Small intestine (tissue), 7 donors: ENCODE data around the gene SORCS1. TPM values are rescaled to one million over a fixed set of nuclear protein-coding genes. Genes with fewer than 3 reads are reported as not detected.

Experiments used
- DNase-seq, 2 donors: peaks; one replicate each; pipeline versions ENCODE4 v3.0.0 to v3.0.0-alpha.2; 2013
- FAIRE-seq: peaks from 2 replicates; lab custom pipeline; 2012; peaks lifted over from hg19 to GRCh38; lab: Jason Lieb, UNC
- H3K27ac ChIP-seq, 3 donors: one replicate each; pipeline ENCODE4 v1.5.1; 2013; ENCODE audit warnings: low read length in 2 of 3, mild to moderate bottlenecking in 2 of 3, control low read depth in 1 of 3, inconsistent platforms in 1 of 3, low read depth in 1 of 3, moderate library complexity in 1 of 3
- H3K27me3 ChIP-seq, 3 donors: one replicate each; pipeline ENCODE4 v1.6.1; 2013; ENCODE audit warnings: low read length in 3 of 3, inconsistent platforms in 1 of 3; ENCODE audit not compliant: control insufficient read depth in 3 of 3, insufficient read depth in 3 of 3
- H3K36me3 ChIP-seq, 3 donors: one replicate each; pipeline ENCODE4 v1.6.1; 2013; ENCODE audit warnings: low read length in 3 of 3, inconsistent platforms in 1 of 3, low read depth in 1 of 3, mild to moderate bottlenecking in 1 of 3, moderate library complexity in 1 of 3; ENCODE audit not compliant: control insufficient read depth in 3 of 3, insufficient read depth in 2 of 3
- H3K4me1 ChIP-seq, 3 donors: one replicate each; pipeline ENCODE4 v1.6.1; 2013; ENCODE audit warnings: low read length in 2 of 3, inconsistent platforms in 1 of 3, low read depth in 1 of 3, mild to moderate bottlenecking in 1 of 3, moderate library complexity in 1 of 3; ENCODE audit not compliant: control insufficient read depth in 3 of 3, insufficient read depth in 2 of 3
- H3K4me3 ChIP-seq, 3 donors: one replicate each; pipeline ENCODE4 v1.5.1; 2013; ENCODE audit warnings: low read length in 3 of 3, control low read depth in 1 of 3, inconsistent platforms in 1 of 3, low read depth in 1 of 3, mild to moderate bottlenecking in 1 of 3, moderate library complexity in 1 of 3
- H3K9me3 ChIP-seq, 2 donors: one replicate each; pipeline ENCODE4 v1.6.1; 2013; ENCODE audit warnings: low read depth in 1 of 2, low read length in 1 of 2; ENCODE audit not compliant: control insufficient read depth in 2 of 2, insufficient read depth in 1 of 2
- WGBS, 3 donors: extraction: QIAGEN DNeasy Blood & Tissue Kit; methylation state at CpG; one replicate each; pipeline ENCODE4 v1.1.7; 2013; 5-methylcytosine and 5-hydroxymethylcytosine counted together
- polyA plus RNA-seq, 4 donors: library from polyadenylated mRNA; stranded (reverse) in 3 of 4; unstranded in 1 of 4; fragments of 200-250 nt in 3 of 4; fragments of 120-200 nt in 1 of 4; gene quantifications; one replicate each; pipeline versions ENCODE4 v1.2.1 to v1.2.3, GENCODE V29; 2013
- donor health status: healthy with polysubstance abuse.
- donor health status: control.
- donor health status: control.
- donor health status: Bipolar disorder and iron deficiency.
- donor health status: healthy.

SORCS1 gene
- polyA plus RNA-seq, 4 donors, result under 0.01 to 1.4 (median 1.3) TPM; not detected in 1

DNA sequence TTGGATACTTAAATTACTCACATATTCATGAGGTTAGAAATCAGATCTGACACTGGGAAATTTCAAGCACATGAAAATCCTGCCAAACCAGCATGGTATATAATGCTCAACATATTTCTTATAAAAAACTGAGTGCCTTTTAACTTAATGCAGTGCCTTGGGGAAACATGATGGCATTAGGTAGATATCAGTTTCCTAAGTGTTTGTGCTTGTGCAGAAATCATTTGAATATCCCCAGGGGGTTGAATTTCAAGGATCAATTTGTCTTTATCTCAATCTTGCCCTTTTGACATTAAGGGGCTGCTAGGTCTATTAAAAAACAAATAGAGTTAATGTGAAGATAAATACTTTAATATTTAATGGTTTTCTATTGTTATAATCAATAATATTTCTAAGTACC lies 396.3 kb downstream of the SORCS1 start:
- no peak overlapping the region for H3K4me3 ChIP-seq
- peaks cover 0 to 3% (median 0%) of the 10 kb centered on the region in 3 donors for H3K27me3 ChIP-seq
- no peak overlapping the region for H3K27ac ChIP-seq
- no peak for DNase-seq
- H3K36me3 ChIP-seq, result no peaks in the 10 kb centered on the region
- no peaks in the 10 kb centered on the region for H3K4me1 ChIP-seq
- FAIRE-seq, result no peak
- no peaks in the 10 kb centered on the region for H3K9me3 ChIP-seq

DNA sequence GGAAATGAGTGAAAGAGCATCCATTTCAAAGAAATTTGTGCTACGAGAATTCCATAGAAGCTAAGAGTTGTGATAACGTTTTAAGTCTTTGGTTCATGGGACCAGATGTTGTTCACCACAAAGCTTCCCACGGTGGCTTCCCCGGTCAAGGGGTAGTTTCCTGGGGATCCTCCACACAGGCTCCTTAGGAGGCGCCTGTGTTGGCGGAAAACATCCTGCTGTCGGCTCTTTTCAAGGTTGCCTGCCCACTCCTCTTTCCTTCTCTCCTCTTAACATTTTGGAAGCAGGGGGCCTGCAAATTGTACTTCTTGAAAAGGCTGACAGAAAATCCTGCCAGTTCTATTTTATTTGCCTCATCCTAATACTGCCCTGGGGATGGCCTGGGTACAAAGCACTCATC lies 398.6 kb downstream of the SORCS1 start:
- peaks cover 0 to 3% (median 0%) of the 10 kb centered on the region in 3 donors for H3K27me3 ChIP-seq
- no peak overlapping the region for H3K27ac ChIP-seq
- H3K9me3 ChIP-seq, result no peaks in the 10 kb centered on the region
- DNase-seq, result no peak
- no peaks in the 10 kb centered on the region for H3K4me1 ChIP-seq
- no peak overlapping the region for H3K4me3 ChIP-seq
- no peaks in the 10 kb centered on the region for H3K36me3 ChIP-seq
- FAIRE-seq, result no peak
- WGBS, 3 donors, result 77 to 81% (median 80%) methylated on average over 7 of the region's 7 CpGs

DNA sequence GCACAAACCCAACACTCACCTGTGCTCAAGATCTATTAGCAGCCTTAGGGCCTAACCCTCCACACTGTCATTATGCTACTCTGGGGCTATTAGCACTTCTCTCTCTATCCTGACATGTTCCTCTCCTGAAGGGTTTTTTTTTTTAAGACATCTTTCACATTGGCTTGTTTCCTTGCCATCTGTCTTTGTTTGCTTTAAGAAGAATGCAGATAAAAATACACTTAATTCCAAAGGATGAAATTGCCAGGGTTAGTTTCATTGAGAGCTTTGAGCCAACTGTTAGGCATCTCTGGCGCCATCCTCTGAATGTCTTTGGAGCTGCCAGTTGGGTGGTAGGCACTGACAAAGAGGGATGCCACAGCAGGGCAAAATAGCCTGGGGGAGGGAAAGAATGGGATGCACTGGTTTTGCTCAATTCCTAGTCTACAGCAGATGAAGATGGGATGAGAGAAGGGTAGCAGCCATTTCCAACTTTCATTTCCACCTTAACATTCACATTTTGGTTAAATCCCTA lies 399.2 kb downstream of the SORCS1 start:
- no peak for DNase-seq
- Histone ChIP-seq H3K27me3 (peaks cover 0 to 3% (median 0%) of the 10 kb centered on the region in 3 donors), H3K27ac (no peak overlapping the region), H3K4me1 (no peaks in the 10 kb centered on the region), H3K9me3 (no peaks in the 10 kb centered on the region), H3K36me3 (no peaks in the 10 kb centered on the region), H3K4me3 (no peak overlapping the region)
- WGBS, 3 donors, result 83 to 91% (median 89%) methylated on average over 1 of the region's 1 CpG
- no peak for FAIRE-seq

DNA sequence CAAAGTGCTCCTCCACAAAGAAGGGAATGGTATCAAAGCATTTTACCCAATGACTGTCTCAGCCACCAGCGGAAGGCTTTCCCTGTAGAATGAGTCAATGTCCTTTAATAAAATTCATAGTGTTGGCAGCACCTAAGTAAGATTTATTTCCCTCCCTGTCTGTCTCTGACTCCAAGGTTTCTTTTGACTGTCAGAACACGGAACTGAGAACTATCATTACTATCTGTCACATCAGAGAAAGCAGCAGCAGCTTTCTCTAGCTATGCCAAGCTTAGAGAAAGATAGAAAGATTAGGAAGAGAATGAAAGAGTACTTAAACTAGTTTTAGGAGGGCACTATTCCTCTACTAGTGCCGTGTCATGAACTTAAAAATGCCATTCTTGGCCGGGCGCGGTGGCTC lies 400.1 kb downstream of the SORCS1 start:
- H3K4me3 ChIP-seq, result no peak overlapping the region
- WGBS, 3 donors, result 85 to 93% (median 86%) methylated on average over 6 of the region's 6 CpGs
- H3K9me3 ChIP-seq, result no peaks in the 10 kb centered on the region
- H3K27ac ChIP-seq, result no peak overlapping the region
- H3K27me3 ChIP-seq, result peaks cover 0 to 3% (median 0%) of the 10 kb centered on the region in 3 donors
- DNase-seq (no peak), FAIRE-seq (no peak)
- no peaks in the 10 kb centered on the region for H3K4me1 ChIP-seq
- no peaks in the 10 kb centered on the region for H3K36me3 ChIP-seq

DNA sequence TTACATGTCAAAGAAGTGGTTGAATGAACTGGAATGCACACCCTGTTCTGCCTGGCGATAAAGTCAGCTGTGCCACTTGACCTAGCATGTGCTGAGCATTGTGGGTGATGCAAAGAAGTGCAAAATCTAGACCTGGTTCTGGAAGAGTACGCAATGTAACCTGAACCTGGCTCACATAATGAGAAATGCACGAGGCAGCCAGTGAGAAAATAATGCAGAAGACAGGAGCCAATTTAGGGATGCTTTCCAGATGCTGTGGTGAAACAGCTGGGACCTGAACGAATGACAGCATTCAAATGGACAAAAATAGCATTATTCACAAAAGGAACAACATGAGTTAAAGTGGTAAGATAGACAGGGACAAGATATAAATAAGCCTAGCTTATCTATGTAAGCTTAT lies 402.6 kb downstream of the SORCS1 start:
- WGBS, 3 donors, result 65 to 73% (median 71%) methylated on average over 4 of the region's 4 CpGs
- Histone ChIP-seq H3K27ac (no peak overlapping the region), H3K4me3 (no peak overlapping the region), H3K4me1 (no peaks in the 10 kb centered on the region), H3K36me3 (no peaks in the 10 kb centered on the region), H3K27me3 (no peaks in the 10 kb centered on the region), H3K9me3 (peaks cover 0 to under 1% of the 10 kb centered on the region in 2 donors)
- DNase-seq (no peak), FAIRE-seq (no peak)

DNA sequence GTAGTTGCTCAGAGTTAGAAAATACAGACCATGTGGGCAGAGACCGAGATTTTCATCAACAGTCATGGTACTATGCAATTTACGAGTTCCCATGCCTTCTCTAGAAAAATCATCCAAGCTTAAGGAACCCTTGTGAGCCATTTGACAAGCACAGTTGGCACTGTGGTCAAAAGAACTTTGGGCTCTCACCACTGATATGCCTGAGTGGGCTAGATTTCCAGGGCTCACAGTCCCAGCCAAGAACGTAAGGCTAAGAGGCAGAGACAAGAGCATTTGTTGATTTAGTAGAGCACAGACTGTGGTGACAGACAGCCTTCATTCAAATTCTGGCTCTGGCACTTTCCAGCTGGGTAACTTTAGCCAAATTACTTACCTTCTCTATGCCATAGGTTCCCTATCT lies 407.0 kb downstream of the SORCS1 start:
- H3K4me3 ChIP-seq, result no peak overlapping the region
- H3K27me3 ChIP-seq, result no peaks in the 10 kb centered on the region
- FAIRE-seq (no peak), DNase-seq (no peak)
- no peak overlapping the region for H3K27ac ChIP-seq
- peaks cover 0 to 3% of the 10 kb centered on the region in 2 donors for H3K9me3 ChIP-seq
- no peaks in the 10 kb centered on the region for H3K4me1 ChIP-seq
- no peaks in the 10 kb centered on the region for H3K36me3 ChIP-seq
- 54 to 82% (median 55%) methylated on average over 3 of the region's 3 CpGs for WGBS, 3 donors

DNA sequence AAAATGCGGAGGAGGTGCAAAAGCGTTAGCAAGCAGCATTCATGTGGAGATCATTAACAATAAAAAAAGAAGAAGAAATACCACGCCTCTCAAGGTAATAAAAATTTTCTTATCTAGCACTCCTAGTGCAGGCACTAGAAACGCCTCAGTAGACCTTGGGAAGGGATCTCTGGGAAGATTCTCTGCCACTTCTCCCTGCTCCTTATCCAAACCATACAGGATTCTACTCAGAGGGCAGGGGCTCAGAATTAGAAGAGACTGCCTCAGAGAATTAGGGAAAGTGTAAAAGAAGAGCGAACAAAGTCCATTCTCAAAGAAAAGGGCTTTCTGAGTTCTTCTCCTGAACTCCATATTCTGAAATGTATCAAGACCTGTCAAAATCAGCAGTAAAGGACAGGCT lies 413.4 kb downstream of the SORCS1 start:
- H3K27ac ChIP-seq, result no peak overlapping the region
- 33 to 71% (median 48%) methylated on average over 4 to 5 of the region's 5 CpGs for WGBS, 3 donors
- FAIRE-seq, result no peak

DNA sequence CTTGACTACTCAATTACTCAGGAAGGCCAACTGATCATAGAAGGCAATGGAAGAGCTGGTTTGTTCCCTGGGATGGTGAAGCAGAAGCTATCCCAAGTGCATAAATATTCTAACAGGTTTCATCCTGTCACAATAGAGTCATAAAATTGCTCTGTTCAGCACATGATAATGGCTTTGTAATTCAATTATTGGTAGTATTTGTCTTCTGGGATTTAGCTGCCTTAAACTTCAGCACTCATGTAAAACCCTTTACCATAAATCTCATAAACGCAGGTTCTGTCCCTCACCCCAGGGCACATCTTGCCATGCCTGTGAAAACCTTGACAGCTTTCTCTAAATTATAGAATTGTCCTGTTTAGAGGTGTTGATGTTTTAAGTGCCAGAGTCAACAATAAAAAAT lies 417.6 kb downstream of the SORCS1 start:
- WGBS, 3 donors, result 77 to 87% (median 85%) methylated on average over 1 of the region's 1 CpG

More for the DNA sequence above, 413.4 kb downstream of the SORCS1 start:
- no peak overlapping the region for H3K4me3 ChIP-seq
- H3K36me3 ChIP-seq, result no peaks in the 10 kb centered on the region
- peak in 1 of 2 donors; percentile 56 for DNase-seq
- no peaks in the 10 kb centered on the region for H3K9me3 ChIP-seq
- H3K4me1 ChIP-seq, result peaks cover 0 to 4% (median 0%) of the 10 kb centered on the region in 3 donors
- H3K27me3 ChIP-seq, result no peaks in the 10 kb centered on the region

DNA sequence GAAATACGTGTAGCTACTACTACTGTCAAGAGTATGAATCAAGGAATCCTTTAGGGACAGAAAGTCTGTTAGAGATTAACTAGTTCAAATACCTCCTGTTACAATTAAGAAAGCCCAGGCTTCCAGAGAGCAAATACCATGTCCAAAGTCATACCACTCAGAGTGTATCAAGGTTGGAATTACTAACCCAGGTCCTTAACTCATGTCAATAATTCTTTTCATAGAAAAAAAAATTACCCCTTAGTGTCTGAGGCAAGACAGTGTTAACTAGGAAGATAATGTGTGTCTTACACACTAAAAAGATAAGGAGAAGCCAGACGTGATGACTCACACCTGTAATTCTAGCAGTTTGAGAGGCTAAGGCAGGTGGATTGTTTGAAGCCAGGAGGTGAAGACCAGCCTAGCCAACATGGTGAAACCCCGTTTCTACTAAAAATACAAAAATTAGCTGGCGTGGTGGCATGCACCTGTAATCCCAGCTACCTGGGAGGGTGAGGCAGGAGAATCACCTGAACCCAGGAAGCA lies 423.4 kb downstream of the SORCS1 start:
- Histone ChIP-seq H3K27ac (peak overlapping the region in 1 of 3 donors; percentile 18), H3K27me3 (no peaks in the 10 kb centered on the region), H3K4me3 (no peak overlapping the region), H3K4me1 (peaks cover 0 to 10% (median 0%) of the 10 kb centered on the region in 3 donors), H3K36me3 (no peaks in the 10 kb centered on the region), H3K9me3 (no peaks in the 10 kb centered on the region)
- DNase-seq (peak in 1 of 2 donors; percentile 73), FAIRE-seq (no peak)
- 15 to 62% (median 31%) methylated on average over 4 of the region's 4 CpGs for WGBS, 3 donors

More for the DNA sequence above, 417.6 kb downstream of the SORCS1 start:
- Histone ChIP-seq H3K36me3 (no peaks in the 10 kb centered on the region), H3K27ac (no peak overlapping the region), H3K9me3 (no peaks in the 10 kb centered on the region), H3K27me3 (no peaks in the 10 kb centered on the region), H3K4me1 (peaks cover 0 to 5% (median 0%) of the 10 kb centered on the region in 3 donors), H3K4me3 (no peak overlapping the region)
- FAIRE-seq (no peak), DNase-seq (no peak)
